ENCODE measurements around the gene ADGRL2. TPM values are rescaled to one million over a fixed set of nuclear protein-coding genes. Genes with fewer than 3 reads are reported as not detected.
A peak's percentile ranks its signal among the peaks of the same experiment; 100 is the strongest.

Gene ADGRL2
- total RNA-seq, 6 donors from 2014 or later: 21.0 to 133 (median 84.0) TPM

GRCh38 chr1:81920245-81920740 is 119.6 kb downstream of the ADGRL2 start:
- peaks cover 0 to 31% (median 5%) of the 10 kb centered on the region in 4 donors for H3K4me1 ChIP-seq
- no peak for TF ChIP-seq POLR2AphosphoS5 (IDR thresholded peaks at IDR 0.05)
- TF ChIP-seq EP300 (IDR thresholded peaks at IDR 0.05): no peak
- TF ChIP-seq POLR2A (IDR thresholded peaks at IDR 0.05): no peak
- TF ChIP-seq, protein P1, sequence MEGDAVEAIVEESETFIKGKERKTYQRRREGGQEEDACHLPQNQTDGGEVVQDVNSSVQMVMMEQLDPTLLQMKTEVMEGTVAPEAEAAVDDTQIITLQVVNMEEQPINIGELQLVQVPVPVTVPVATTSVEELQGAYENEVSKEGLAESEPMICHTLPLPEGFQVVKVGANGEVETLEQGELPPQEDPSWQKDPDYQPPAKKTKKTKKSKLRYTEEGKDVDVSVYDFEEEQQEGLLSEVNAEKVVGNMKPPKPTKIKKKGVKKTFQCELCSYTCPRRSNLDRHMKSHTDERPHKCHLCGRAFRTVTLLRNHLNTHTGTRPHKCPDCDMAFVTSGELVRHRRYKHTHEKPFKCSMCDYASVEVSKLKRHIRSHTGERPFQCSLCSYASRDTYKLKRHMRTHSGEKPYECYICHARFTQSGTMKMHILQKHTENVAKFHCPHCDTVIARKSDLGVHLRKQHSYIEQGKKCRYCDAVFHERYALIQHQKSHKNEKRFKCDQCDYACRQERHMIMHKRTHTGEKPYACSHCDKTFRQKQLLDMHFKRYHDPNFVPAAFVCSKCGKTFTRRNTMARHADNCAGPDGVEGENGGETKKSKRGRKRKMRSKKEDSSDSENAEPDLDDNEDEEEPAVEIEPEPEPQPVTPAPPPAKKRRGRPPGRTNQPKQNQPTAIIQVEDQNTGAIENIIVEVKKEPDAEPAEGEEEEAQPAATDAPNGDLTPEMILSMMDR (IDR thresholded peaks at IDR 0.05): no peak
- no peaks in the 10 kb centered on the region for H3K9me3 ChIP-seq
- DNase-seq (no peak), ATAC-seq (ENCODE audit: low FRiP score in 2 of 2) (peak in 1 of 2 donors; percentile 35)
- no peaks in the 10 kb centered on the region for H3K36me3 ChIP-seq
- H3K27ac ChIP-seq: no peak overlapping the region
- 68 to 69% methylated on average over 6 of the region's 6 CpGs for WGBS, 2 donors
- H3K4me3 ChIP-seq: no peak overlapping the region
- H3K27me3 ChIP-seq: no peaks in the 10 kb centered on the region

GRCh38 chr1:81920886-81921285 is 120.2 kb downstream of the ADGRL2 start:
- Histone ChIP-seq H3K4me3 (no peak overlapping the region), H3K27me3 (no peaks in the 10 kb centered on the region), H3K27ac (no peak overlapping the region), H3K4me1 (peaks cover 0 to 33% (median 5%) of the 10 kb centered on the region in 4 donors), H3K36me3 (no peaks in the 10 kb centered on the region), H3K9me3 (no peaks in the 10 kb centered on the region)
- DNase-seq (no peak), ATAC-seq (ENCODE audit: low FRiP score in 2 of 2) (no peak)
- 38 to 54% methylated on average over 2 of the region's 2 CpGs for WGBS, 2 donors
- no peak for TF ChIP-seq POLR2A (IDR thresholded peaks at IDR 0.05)
- TF ChIP-seq POLR2AphosphoS5 (IDR thresholded peaks at IDR 0.05): no peak
- TF ChIP-seq, protein P1 (IDR thresholded peaks at IDR 0.05): no peak
- no peak for TF ChIP-seq EP300 (IDR thresholded peaks at IDR 0.05)

DNA sequence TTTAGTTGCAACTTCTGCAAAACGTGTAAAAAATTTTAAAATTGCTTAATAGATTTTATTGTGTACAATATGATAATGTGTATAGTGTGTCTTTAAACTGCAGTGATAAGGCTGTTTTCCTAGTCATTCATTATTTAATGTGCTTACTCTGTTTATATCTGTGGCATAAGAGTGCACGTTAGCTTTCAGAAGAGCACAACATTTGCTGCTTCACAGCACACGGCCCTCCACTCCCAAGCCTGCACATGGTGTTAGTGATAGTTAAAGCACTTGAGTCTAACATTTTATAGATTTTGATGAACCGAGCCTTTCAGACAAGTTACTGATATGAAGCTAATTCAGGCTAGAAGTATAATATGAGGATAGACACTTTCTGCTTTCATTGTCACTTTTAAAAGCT is 120.6 kb downstream of the ADGRL2 start:
- Histone ChIP-seq H3K9me3 (no peaks in the 10 kb centered on the region), H3K4me1 (peaks cover 2 to 37% (median 7%) of the 10 kb centered on the region in 4 donors), H3K36me3 (no peaks in the 10 kb centered on the region), H3K4me3 (no peak overlapping the region), H3K27ac (no peak overlapping the region), H3K27me3 (no peaks in the 10 kb centered on the region)
- DNase-seq (no peak), ATAC-seq (ENCODE audit: low FRiP score in 2 of 2) (no peak)
- no peak for TF ChIP-seq POLR2AphosphoS5 (IDR thresholded peaks at IDR 0.05)
- no peak for TF ChIP-seq POLR2A (IDR thresholded peaks at IDR 0.05)
- TF ChIP-seq, protein P1 (IDR thresholded peaks at IDR 0.05): no peak
- no peak for TF ChIP-seq EP300 (IDR thresholded peaks at IDR 0.05)
- WGBS, 2 donors: 44 to 70% methylated on average over 4 of the region's 4 CpGs

GRCh38 chr1:81921851-81922462 is 121.2 kb downstream of the ADGRL2 start:
- H3K4me1 ChIP-seq: peaks cover 4 to 41% (median 12%) of the 10 kb centered on the region in 4 donors
- DNase-seq: no peak
- H3K4me3 ChIP-seq: no peak overlapping the region
- H3K27ac ChIP-seq: no peak overlapping the region
- H3K9me3 ChIP-seq: no peaks in the 10 kb centered on the region
- 55 to 60% methylated on average over 5 of the region's 5 CpGs for WGBS, 2 donors
- no peak for ATAC-seq (ENCODE audit: low FRiP score in 2 of 2)
- H3K27me3 ChIP-seq: no peaks in the 10 kb centered on the region
- TF ChIP-seq EP300 (IDR thresholded peaks at IDR 0.05): no peak
- TF ChIP-seq POLR2AphosphoS5 (IDR thresholded peaks at IDR 0.05): no peak
- TF ChIP-seq POLR2A (IDR thresholded peaks at IDR 0.05): no peak
- TF ChIP-seq, protein P1 (IDR thresholded peaks at IDR 0.05): no peak
- H3K36me3 ChIP-seq: no peaks in the 10 kb centered on the region

- no peak overlapping the region for H3K27ac ChIP-seq
- no peak for ATAC-seq (ENCODE audit: low FRiP score in 2 of 2)
- H3K4me1 ChIP-seq: peaks cover 4 to 46% (median 12%) of the 10 kb centered on the region in 4 donors
- no peak overlapping the region for H3K4me3 ChIP-seq
- TF ChIP-seq POLR2AphosphoS5 (IDR thresholded peaks at IDR 0.05) (no peak), POLR2A (IDR thresholded peaks at IDR 0.05) (no peak), EP300 (IDR thresholded peaks at IDR 0.05) (no peak)
- TF ChIP-seq, protein P1 (IDR thresholded peaks at IDR 0.05): no peak
- DNase-seq: no peak
- WGBS, 2 donors: 24 to 56% methylated on average over 2 of the region's 2 CpGs
- H3K27me3 ChIP-seq: no peaks in the 10 kb centered on the region
- H3K36me3 ChIP-seq: no peaks in the 10 kb centered on the region
- no peaks in the 10 kb centered on the region for H3K9me3 ChIP-seq
Measured at GRCh38 chr1:81922955-81923354, 122.2 kb downstream of the ADGRL2 start.
